Activated T-cell treated with anti-CD3 and anti-CD28 coated beads, Interleukin-2, amount 50 U/mL, for 24 hours (primary cell): ENCODE results near the gene NRBP1.
A peak's percentile ranks its signal among the peaks of the same experiment; 100 is the strongest.

Source experiments
- DNase-seq: peaks from one replicate; pipeline ENCODE4 v3.0.0-alpha.2; 2020
- H3K27ac Mint-ChIP-seq: 2 replicates; pipeline ENCODE4 v1.8.0; 2020; ENCODE audit warnings: mild to moderate bottlenecking, mixed read lengths
- H3K27me3 Mint-ChIP-seq: 2 replicates; pipeline ENCODE4 v1.8.0; 2020; ENCODE audit warnings: mixed read lengths
- H3K36me3 Mint-ChIP-seq: 2 replicates; pipeline ENCODE4 v1.8.0; 2020; ENCODE audit warnings: low read depth, mixed read lengths
- H3K4me1 Mint-ChIP-seq: 2 replicates; pipeline ENCODE4 v1.8.0; 2020; ENCODE audit warnings: low read depth, mixed read lengths
- H3K4me3 Mint-ChIP-seq: 2 replicates; pipeline ENCODE4 v1.8.0; 2020; ENCODE audit warnings: mild to moderate bottlenecking, moderate library complexity, mixed read lengths
- H3K9me3 Mint-ChIP-seq: 2 replicates; pipeline ENCODE4 v1.8.0; 2020; ENCODE audit warnings: mixed read lengths

The NRBP1 gene

GRCh38 chr2:27428213-27428977, at the start of gene NRBP1:
Gene NRBP1 (plus strand): TSS chr2:27428631. CDS start chr2:27433274, 4,643 bp downstream.
- H3K4me1 Mint-ChIP-seq = peaks cover 35% of the 10 kb centered on the region
- peaks cover 31% of the 10 kb centered on the region for H3K36me3 Mint-ChIP-seq
- peak; percentile 96 for DNase-seq
- H3K4me3 Mint-ChIP-seq = peak within 1 kb of the TSS; percentile 99
- H3K9me3 Mint-ChIP-seq = no peaks in the 10 kb centered on the region
- peak within 1 kb of the TSS; percentile 98 for H3K27ac Mint-ChIP-seq
- no peaks in the 10 kb centered on the region for H3K27me3 Mint-ChIP-seq

- no peaks in the 10 kb centered on the region for H3K27me3 Mint-ChIP-seq
- peaks cover 97% of the 10 kb centered on the region for H3K36me3 Mint-ChIP-seq
- H3K27ac Mint-ChIP-seq = peak overlapping the region; percentile 95
- DNase-seq = no peak
- peak overlapping the region; percentile 86 for H3K4me3 Mint-ChIP-seq
- H3K4me1 Mint-ChIP-seq = peaks cover 43% of the 10 kb centered on the region
- H3K9me3 Mint-ChIP-seq = no peaks in the 10 kb centered on the region
These were observed 49.6 kb upstream of the NRBP1 start for GRCh38 chr2:27378809-27379290.

DNA sequence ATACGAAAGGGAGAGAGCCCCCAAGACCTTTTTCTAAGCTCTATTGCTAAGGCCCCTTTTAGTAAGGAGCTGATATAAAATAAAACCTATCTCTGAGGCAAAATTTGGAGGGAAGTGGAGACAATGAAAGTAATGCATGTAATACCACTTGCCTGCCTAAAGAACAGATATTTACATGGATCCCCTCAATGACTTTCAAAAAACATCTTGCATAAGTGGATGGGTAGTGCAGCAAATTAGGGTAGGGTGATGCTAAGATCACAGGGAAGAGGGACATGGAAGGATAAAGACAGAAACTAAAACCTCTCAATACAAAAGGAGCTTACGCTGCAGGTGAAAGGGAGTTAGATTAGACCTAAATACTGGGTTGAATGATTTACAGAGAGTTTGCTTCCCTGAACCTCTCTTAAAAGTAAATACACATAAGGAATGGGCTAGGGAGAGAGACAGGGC, 49.0 kb upstream of the NRBP1 start:
- DNase-seq = no peak
- H3K4me1 Mint-ChIP-seq = peaks cover 44% of the 10 kb centered on the region
- H3K27ac Mint-ChIP-seq = peak overlapping the region; percentile 95
- no peaks in the 10 kb centered on the region for H3K27me3 Mint-ChIP-seq
- H3K4me3 Mint-ChIP-seq = peak overlapping the region; percentile 86
- H3K9me3 Mint-ChIP-seq = no peaks in the 10 kb centered on the region
- H3K36me3 Mint-ChIP-seq = peaks cover 97% of the 10 kb centered on the region

DNA sequence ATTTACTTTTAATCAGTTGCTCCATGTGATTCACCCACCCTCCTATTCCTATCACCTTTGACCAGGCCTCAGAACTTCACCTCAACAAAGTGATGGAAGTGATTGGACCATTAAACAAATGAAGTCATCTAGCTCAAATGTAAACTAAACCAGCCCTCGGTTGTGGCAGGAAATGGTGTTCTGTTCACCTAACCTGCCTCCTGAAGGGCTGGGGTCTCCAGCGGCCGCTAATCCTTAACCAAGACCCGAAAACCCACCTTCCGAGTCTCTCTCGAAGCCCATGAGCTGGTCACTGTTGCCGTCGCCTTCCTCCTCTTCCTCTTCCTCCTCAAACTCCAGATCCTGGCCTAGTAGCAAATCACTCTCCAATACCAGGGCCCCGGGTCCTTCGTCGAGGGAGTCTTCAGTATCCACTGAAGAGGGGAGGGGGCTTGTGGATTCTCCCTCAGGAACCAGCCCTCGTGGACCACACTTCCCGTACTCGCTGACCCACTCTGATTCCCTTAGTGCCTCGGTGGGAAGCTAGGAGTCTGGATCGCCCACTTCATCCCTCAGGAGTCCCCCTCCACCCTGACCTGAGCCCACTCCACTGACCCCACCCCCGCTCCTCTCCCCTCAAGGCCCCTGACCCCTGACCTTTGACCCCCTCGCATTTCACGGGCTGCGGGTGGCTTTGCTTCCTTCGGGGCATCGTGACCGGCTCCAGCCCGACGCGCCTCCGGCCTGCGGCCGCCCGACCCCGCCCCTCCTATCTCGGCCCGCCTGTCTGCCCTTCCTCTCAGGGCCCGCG, 48.4 kb upstream of the NRBP1 start:
- Mint-ChIP-seq H3K9me3 (no peaks in the 10 kb centered on the region), H3K27ac (peak overlapping the region; percentile 95), H3K27me3 (no peaks in the 10 kb centered on the region), H3K36me3 (peaks cover 97% of the 10 kb centered on the region), H3K4me3 (peak overlapping the region; percentile 86), H3K4me1 (peaks cover 42% of the 10 kb centered on the region)
- no peak for DNase-seq

DNA sequence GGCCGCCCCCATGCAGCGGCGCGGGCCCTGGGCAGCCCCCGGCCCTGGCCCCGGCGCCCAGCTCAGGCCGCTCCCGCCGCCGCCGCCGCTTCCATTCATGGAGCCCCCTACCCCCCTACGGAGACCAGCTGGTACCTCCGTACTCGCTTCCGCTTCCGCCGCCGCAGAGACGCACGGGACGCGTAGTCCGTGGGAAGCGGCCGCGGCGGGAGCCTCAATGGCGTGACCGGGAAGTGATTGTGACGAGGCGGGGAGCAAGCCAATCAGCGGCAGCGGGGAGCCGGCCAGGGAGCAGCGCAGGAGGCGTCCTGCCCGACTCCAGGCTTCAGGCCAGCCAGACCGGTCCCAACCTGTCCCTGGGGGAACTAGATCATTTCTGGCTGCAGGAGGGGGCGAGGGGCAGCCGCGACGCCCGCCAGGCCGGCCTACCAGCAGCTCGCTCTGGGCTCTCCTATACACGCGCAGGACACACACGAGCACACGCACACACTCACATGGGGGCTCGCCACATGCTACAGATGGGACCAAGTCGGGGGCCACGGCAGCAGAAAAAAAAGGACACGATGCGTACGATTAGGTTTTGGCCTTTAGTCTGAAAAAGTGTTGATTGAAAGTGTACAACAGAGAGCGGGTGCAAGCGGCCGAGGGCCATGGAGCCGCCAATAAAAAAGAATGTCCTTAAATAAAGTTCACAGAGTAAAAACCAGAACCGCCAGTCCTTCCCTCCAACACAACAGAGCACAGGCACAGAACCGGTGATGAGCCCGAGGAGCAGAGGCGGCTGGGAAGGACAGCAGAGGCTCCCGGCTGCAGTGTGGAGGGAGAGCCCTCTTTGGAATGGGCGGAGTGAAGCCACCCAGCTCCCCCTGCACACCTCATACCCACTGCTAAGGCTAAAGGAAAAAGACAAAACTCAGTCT, 47.5 kb upstream of the NRBP1 start, which contains the start of gene ZNF513:
Gene ZNF513, minus strand, starts transcription at position 109 of the 920 bp plus-strand sequence. CDS start 208 bp downstream, outside the sequence.
- H3K27ac Mint-ChIP-seq = peak within 1 kb of the TSS; percentile 97
- peaks cover 45% of the 10 kb centered on the region for H3K4me1 Mint-ChIP-seq
- peaks cover 97% of the 10 kb centered on the region for H3K36me3 Mint-ChIP-seq
- no peaks in the 10 kb centered on the region for H3K9me3 Mint-ChIP-seq
- DNase-seq = peak; percentile 92
- peak within 1 kb of the TSS; percentile 86 for H3K4me3 Mint-ChIP-seq
- no peaks in the 10 kb centered on the region for H3K27me3 Mint-ChIP-seq

GRCh38 chr2:27381577-27382181, 46.8 kb upstream of the NRBP1 start:
- Mint-ChIP-seq H3K4me1 (peaks cover 45% of the 10 kb centered on the region), H3K27me3 (no peaks in the 10 kb centered on the region), H3K9me3 (no peaks in the 10 kb centered on the region), H3K27ac (peak overlapping the region; percentile 97), H3K4me3 (peak overlapping the region; percentile 86), H3K36me3 (peaks cover 96% of the 10 kb centered on the region)
- no peak for DNase-seq

GRCh38 chr2:27390822-27391679, 37.4 kb upstream of the NRBP1 start:
- H3K36me3 Mint-ChIP-seq = peaks cover 72% of the 10 kb centered on the region
- peaks cover 32% of the 10 kb centered on the region for H3K4me1 Mint-ChIP-seq
- no peaks in the 10 kb centered on the region for H3K27me3 Mint-ChIP-seq
- peak overlapping the region; percentile 75 for H3K27ac Mint-ChIP-seq
- no peak overlapping the region for H3K4me3 Mint-ChIP-seq
- no peak for DNase-seq
- H3K9me3 Mint-ChIP-seq = no peaks in the 10 kb centered on the region

DNA sequence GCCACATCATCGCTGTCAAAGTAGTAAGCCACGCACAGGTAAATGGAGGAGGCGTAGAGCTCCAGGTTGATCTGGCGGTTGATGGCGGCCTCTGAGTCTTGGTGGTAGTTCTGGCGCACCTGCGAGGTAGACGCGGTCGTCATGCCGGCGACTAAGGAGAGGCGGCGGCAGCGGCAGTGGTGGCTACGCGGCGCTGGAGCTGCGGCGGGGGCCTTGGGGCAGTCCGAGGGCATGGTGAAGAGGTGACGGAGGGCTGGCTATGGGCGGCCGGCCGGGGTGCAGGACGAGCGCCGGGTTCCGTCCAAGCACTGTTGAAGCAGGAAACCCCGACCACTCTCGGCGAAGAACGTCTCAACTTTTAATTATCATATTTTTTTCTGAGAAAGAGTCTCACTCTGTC, 35.2 kb upstream of the NRBP1 start:
- Mint-ChIP-seq H3K9me3 (no peaks in the 10 kb centered on the region), H3K27ac (no peak overlapping the region), H3K36me3 (peaks cover 75% of the 10 kb centered on the region), H3K4me1 (peaks cover 48% of the 10 kb centered on the region), H3K4me3 (no peak overlapping the region), H3K27me3 (no peaks in the 10 kb centered on the region)
- DNase-seq = no peak

- peaks cover 72% of the 10 kb centered on the region for H3K36me3 Mint-ChIP-seq
- H3K9me3 Mint-ChIP-seq = no peaks in the 10 kb centered on the region
- no peak overlapping the region for H3K4me3 Mint-ChIP-seq
- DNase-seq = no peak
- no peak overlapping the region for H3K27ac Mint-ChIP-seq
- H3K27me3 Mint-ChIP-seq = no peaks in the 10 kb centered on the region
- H3K4me1 Mint-ChIP-seq = peaks cover 53% of the 10 kb centered on the region
These were observed 29.5 kb upstream of the NRBP1 start for GRCh38 chr2:27398962-27399361.

GRCh38 chr2:27400348-27401135, 27.9 kb upstream of the NRBP1 start:
- no peak for DNase-seq
- no peaks in the 10 kb centered on the region for H3K9me3 Mint-ChIP-seq
- peaks cover 81% of the 10 kb centered on the region for H3K36me3 Mint-ChIP-seq
- no peaks in the 10 kb centered on the region for H3K27me3 Mint-ChIP-seq
- peak overlapping the region; percentile 62 for H3K27ac Mint-ChIP-seq
- peaks cover 58% of the 10 kb centered on the region for H3K4me1 Mint-ChIP-seq
- no peak overlapping the region for H3K4me3 Mint-ChIP-seq

GRCh38 chr2:27407798-27408491, 20.5 kb upstream of the NRBP1 start:
- Mint-ChIP-seq H3K36me3 (peaks cover 56% of the 10 kb centered on the region), H3K27ac (peak overlapping the region; percentile 78), H3K4me1 (peaks cover 45% of the 10 kb centered on the region), H3K4me3 (peak overlapping the region; percentile 87), H3K27me3 (peaks cover 2% of the 10 kb centered on the region), H3K9me3 (no peaks in the 10 kb centered on the region)
- no peak for DNase-seq
